ENCODE results near the gene IFNA2.
A peak's percentile ranks its signal among the peaks of the same experiment; 100 is the strongest.
"Not testable (repeated sequence)": the region's sequence is repeated elsewhere in the genome, so short reads cannot be mapped to it uniquely, and the experiment has no call there.

The IFNA2 gene

DNA sequence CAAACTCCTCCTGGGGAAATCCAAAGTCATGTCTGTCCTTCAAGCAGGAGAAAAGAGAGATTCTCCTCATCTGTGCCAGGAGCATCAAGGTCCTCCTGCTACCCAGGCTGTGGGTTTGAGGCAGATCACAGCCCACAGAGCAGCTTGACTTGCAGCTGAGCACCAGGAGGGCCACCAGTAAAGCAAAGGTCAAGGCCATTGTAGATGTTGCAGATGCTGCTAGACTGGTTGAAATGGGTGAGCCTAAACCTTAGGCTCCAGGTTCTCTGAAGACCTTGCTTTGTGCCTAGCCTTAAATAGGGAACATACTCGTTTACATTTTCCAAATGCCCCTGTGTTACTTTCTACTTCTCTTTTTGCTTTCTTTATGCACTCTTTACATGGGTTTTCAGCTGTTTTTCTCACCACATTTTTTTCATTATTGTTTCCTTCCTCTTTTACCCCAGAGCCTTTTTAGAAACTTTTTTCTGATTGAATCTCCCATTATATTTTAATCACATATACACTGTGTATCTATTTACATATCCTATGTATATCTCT, at the start of gene IFNA2:
TSS of gene IFNA2 (minus strand) at position 268 of the 540 bp plus-strand sequence. CDS start at position 199, 69 bp downstream.
- no peak for DNase-seq

DNA sequence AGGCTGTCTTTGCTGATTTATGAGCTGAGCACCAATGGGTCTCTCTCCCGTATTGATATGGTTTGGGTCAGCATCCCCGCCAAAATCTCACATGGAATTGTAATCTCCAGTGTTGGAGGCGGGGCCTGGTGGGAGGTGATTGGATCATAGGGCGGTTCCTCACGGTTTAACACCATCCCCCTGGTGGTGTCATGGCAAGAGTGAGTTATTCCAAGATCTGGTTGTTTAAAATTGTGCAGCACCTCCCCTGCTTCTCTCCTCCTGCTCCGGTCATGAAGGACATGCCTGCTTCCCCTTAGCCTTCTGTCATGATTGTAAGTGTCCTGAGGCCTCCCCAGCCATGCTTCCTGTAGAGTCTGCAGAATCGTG, 49.8 kb upstream of the IFNA2 start:
- DNase-seq: not testable (repeated sequence)

DNA sequence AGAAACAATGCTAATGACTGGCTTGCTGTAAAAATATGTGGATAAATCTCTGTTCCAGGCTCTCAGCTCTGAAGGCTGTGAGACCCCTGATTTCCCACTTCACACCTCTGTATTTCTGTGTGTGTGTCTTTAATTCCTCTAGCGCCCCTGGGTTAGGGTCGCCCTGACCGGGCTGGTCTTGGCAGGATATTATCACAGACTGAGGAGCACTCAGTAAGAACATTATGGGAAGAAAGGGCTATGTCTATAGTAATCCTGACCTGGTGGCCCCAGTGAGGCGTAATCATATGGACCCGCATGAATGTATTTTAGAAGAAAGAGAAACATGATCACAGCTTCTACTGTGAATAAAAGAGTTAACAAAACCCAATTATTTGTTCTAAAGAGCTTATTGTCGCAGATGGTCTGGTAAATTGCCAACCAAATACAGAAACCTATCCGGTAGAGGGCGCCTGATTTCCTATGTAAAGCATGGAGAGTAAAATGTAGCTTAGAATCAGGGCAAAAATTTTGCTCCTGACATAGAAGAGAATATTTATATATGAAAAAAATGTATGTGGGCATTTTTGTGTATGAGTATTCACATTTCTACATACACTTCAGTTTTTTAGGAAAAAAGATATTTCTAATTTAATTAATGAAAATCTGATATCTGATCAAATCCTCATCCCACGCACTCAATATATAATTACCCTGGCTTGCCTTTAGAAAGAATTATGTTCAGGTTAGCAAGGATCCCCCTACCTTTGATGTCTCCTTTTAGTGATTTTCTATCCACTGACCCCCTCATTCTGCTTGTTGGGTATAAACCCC, 49.2 kb upstream of the IFNA2 start:
- peak; percentile 61 for DNase-seq

DNA sequence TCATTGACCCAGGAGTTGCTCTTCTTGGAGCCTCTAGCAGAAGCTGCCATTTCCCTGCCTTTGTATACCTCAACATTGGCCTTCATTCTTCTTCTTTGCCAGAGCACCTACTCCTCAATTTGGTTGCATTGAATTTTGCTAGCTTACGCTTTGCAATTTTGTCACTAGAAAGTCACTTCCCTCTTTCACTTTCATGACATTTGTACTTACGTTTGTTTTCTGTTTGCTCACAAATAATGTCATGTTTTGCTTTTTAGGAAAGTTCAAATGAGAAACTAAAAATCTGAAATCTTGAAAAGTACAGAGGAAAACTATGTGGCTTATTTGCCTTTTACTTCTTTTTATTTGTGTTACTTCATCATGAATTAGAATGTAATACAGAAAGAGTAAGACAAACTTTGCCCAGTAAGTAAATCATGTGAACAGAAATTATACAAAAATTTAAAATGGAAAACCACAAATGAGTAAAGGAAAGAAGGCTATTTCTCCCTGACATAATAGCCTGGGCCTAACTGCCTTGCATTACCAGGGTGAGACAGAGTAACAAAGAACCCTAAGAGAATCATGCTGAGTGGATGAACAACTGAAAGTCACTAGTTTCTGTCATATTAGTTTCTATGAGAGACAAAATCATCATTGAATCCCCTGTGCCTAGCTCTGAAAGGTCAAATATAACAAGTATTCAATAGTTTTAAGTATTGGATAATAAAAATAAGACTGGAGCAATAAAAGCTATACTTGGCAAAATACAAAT, 47.7 kb upstream of the IFNA2 start:
- DNase-seq: no peak

DNA sequence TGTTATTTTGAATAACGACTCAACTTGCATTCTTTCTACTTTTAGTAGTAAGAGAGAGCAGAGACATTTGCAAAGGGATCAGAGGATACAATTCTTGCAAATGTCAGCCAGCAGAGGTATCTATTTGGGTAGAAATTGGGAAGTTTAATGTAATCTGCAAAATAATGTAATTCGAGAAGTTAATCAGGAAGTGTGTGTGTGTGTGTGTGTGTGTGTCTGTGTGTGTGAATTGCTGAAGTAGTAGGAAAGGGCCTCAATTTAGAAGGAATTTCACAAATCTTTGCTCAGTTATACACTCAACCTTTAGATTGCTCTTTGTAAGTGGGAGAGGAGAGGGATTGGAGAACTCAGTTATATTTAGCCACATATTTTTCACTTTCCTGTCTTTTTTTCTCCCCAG, 44.0 kb upstream of the IFNA2 start:
- no peak for DNase-seq

DNA sequence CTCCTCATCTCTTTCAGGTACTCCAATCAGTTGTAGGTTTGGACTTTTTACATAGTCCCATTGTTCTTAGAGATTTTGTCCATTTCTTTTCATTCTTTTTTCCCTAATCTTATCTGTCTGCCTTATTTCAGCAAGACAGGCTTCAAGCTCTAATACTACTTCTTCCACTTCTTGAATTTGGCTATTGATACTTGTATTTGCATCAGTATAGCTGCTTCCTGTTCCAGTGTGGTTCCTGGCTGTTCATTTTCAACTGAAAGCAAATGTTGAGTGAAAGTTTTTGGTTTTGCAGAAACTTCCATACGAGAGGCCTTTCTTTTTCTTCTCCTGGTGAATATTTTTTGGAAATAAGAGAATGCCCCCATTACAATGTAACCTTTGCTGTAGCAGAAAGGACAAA, 43.0 kb upstream of the IFNA2 start:
- no peak for DNase-seq

DNA sequence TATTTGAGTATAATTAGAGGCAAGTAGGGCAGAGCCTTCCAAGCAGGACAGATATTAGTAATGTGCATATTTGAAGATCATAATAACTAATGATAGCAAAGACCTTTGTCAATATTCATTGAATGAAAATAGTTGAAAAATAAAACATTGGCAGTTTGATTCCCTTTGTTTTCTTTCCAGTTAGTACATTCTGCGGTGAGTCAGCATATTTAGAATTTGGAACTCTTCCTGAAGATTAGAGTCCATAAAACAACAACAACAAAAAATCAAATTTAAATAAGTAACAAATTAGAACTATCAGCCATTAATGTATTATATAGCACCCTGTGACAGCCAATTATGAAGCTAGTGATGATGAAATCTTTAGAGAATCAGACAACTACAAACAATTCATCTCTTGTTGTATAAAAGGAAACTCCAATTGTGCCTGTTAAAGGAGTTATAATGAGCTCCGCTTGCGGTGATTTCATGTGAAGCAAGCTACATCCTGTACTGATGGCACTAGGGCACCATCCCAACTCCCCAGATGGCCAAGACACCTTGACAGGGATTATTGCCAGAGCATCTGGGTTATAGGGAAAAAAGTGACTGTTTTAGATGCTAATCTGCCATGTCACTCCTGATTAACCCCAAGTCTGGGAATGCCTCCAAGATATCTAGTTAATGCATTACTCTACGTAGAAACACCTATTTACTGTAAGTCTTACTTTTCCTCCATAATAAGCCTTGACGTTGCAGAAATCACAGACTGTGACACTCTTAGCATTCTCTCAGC, 30.5 kb upstream of the IFNA2 start:
- no peak for DNase-seq

DNA sequence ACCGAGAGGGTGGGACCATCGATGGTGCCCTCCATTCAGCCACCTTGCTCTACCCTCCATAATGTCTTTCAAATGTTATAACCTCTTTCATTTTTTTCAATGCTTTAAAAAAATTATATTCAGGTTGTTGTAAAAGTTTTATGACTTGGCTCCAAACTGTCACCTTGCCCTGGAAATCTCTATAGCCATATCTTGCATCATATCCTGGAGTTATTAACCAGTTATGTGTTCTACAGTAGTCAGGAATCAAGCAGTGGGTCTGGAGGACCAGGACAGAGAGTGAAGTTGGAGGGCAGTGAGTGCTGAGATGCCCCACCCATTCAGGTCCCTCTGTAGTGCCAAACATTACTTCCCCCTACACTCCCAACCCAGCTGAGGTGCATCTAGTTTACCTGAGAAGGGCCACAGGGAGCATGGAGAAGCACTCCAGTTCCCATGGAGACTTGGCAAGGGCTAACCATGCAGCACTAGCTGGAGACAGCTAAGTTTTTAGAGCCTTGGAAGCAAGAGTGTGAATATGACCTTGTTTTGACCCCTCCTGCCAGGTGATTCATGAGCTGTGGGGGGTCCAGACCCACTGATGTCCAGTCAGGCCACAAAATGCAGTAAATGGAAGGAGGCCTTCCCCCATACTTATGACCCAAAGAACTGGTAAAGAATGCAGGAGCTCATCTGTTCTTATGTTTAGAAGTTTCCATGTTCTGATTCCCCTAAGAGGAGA, 29.2 kb upstream of the IFNA2 start:
- no peak for DNase-seq

DNA sequence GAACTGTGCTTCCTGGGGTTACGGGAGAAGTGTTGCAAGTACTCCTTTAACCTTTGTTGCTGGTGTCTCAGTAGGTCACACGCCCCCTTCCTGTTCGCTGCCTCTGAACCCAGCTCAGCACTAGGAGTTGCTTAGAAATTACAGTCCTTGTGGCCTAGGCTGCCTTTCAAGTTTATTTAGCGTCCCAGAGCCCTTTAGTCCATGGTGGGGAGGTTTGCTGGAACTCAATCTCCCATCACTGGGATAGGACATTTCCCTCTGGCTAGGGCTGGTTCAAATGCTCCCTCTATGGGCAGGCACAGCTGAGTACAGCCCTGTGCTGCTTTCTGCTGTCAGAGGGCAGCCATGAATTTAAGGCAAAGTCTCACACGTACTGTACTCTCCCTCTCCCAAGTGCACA, 28.4 kb upstream of the IFNA2 start:
- no peak for DNase-seq

DNA sequence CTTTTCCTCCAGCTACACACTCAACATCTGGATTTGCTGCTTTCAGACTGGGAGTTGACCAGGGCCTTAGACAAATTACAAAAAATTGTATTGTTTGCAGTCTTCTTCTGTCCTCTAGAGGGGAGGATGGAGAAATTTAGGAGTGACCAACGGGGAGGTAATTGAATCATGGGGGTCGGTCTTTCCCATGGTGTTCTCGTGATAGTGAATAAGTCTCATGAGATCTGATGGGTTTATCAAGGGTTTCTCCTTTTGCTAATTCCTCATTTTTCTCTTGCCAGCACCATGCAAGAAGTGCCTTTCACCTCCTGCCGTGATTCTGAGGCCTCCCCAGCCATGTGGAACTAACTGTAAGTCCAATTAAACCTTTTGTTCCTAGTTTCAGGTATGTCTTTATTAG, 28.0 kb upstream of the IFNA2 start:
- DNase-seq: no peak

DNA sequence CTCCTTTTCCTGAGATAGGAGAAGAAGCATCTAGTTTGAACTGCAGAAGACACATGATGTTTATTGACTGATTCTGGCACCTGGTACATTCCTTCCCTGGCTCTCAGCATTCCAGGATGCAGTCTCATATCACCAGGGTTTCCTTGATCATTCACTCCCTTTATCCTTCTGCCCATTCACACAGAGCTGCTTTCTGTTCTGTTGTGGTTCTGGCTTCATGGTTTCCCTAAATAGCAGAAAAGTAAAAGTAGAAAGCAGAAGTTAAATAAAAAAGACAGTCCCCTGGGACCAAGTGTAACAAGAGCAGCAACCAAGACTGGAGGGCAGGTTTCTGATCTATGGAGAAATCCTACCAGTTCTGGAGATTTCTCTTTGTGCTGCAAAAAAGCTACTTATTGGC, 26.9 kb upstream of the IFNA2 start:
- no peak for DNase-seq

DNA sequence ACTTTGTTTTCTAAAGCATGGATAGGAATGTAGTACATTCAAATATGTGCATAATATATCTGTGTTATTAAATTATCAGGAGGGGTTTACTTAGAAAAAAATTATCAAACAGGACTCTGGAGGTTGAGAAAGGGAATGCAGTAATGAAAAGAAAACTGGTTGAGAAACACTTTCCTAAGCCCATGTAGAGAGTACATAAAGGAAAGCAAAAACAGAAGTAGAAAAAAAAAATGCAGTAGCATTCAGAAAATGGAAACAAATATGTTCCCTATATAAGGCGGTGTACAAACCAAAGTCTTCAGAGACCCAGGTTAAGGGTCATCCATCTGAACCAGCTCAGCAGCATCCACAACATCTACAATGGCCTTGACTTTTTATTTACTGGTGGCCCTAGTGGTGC, 23.6 kb upstream of the IFNA2 start, which contains the start of gene IFNA8:
TSS of gene IFNA8 (plus strand) at position 301 of the 400 bp plus-strand sequence. CDS start at position 361, 60 bp downstream.
- no peak for DNase-seq

DNA sequence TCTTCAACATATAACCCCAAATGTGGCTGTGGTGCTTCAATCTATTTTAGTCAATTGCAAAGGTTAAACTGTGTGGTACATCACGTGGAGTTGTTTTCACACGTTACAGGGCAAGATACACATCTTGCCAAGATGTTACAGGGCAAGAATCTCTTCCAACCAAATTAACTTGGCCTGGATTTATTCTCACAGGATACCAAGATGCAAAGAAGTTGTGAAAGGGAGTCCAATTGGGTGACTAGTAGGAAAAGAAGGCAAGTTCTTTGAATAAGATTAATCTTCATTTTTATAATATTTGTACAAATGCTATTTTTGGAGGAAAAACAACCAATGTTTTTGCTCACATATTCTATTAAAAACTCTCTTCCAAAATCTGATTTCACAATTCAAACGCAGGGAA, 18.9 kb upstream of the IFNA2 start:
- no peak for DNase-seq

DNA sequence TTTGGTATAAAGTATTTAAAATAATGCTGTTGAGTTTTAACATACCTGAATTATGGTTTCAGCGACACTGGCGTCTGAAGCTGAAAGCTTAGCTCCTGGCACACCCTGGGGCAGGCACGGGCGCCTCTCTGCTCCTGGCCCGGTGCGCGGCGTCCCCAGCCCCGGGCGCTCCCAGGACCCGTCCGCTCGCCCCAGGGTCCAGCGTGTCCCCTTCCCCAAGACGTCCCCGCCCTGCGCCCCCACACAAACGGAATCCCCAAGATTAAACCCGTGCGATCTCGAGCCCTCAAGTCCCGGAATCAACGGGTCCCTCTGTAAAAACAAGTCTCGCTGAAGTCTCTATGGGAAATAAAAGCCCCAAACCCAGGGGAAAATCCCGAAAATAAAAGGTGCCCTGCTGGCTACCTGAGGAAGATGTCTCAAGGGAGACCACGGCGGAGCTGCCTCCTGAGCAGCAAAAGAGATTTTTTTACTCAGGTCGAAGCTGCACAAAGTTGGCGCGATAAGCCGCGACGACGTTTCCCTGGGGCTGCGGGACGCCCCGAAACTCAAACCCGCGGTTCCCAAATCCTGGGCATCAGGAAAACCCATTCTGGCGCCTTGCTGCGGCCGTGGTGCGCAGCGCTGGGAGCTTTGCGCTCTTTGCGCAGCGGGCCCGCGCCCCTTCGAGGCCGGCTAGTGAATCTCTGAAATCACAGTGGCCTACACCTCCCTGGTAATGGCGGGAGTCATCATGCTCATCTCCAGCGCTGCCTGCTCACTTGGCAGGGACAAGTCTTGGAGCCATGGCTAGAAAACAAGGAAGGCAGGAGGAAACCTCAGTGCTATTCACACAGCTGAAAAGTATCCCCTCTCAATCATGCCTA, 17.4 kb upstream of the IFNA2 start:
- DNase-seq: peak; percentile 13

DNA sequence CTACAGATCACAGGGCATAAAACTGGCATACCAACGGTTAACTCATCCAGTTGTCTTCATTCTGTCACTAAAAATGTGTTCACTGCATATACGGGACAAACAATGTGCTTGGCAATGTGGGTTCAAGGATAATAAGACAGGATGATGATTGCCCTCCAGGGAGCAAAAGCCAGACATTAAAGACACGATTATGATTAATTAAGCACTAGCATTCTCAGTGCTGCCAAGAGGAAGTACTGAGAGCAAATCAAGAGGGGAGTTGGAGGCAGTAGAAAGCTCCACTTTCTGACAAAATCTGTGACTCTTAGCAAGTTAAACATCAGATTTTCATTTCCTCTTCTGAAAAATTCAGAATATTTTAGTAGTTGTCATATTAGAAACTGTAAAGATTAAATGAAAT, 14.8 kb upstream of the IFNA2 start:
- no peak for DNase-seq

DNA sequence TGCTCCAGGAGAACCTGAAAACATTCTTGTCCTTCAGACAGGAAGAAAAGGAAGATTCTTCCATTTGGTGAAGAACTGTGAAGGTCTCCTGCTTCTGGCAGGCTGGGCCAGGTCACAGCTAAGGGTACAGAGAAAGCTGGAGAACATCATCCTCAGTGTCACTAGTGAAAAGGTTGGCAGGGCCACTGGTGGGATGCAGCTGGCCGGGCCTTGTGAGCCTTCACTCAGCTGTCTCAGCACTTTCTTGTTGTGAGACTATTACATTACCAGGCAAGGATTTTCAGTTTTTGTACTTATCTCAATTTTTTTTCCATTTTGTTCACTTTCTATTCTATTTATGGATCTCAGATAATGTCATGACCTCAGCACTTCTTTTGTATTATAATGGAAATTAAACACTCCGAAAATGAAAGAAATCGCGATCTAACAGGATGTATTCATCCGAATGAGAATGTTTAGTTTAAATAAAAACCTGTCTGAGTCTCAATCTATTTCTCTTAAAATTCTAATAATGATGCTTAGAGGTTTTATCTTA, 13.8 kb upstream of the IFNA2 start:
- no peak for DNase-seq

DNA sequence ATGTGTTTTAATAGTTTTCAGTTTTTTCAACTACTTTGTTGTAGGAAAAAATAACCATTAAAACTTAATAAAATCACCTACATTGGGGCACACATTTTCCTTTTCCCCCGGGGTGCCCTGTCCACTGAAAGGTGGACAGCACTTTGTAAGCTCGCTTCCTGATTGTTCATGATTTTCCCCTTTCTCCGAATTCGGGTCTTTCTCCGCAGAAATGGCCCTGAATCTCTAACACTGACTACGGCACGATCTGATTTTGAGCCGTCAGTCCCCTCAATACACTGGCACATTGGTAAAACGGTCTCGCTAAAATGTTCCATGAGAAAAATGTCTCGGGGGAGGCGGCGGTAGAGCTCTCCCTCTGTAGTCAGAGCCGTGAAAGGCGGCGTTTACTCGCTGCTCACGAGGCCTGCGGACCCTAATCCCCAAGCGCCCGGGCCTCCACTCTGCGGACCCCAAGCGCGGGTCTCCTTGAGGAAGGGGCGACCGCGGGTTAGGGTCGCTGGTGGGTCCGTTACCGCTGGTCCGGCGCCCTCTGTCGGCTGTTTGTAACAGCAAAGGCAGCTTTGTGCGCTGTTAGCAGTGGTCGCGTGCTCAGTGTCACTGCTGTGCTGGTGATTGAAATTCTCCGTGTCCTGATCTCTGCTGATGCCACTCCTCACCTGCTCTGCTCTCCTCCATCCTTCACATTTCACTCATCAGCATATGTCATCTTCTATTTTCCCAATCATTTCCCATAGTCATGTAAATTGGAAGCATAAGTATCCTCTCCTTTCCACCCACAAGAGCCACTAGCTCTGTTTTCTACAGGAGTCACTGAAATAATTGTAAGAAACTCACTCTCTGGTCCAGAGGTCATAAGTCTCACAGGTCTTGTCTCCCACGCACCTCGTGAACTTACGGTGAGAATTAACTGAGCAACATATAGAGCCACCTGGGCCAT, 10.8 kb upstream of the IFNA2 start:
- DNase-seq: peak; percentile 27

DNA sequence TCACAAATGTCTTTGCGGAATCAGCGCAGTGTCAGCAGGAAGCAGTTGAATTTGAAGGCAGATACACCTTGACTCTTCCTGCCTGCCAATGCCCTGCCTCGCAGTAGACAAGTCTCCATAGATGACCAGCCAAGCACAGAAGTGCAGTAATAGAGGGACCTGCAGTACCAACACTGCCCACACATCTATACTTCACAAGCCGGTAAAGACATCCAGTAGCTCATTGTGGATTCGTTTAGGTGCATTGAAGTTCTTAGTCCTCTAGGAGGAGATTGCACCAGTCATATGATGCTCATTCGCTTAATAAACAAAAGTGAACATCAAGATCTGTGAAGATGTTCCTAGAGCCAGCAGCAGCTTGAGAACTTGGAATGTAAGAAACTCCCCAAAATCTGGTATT, 7.1 kb upstream of the IFNA2 start:
- peak; percentile 13 for DNase-seq

DNA sequence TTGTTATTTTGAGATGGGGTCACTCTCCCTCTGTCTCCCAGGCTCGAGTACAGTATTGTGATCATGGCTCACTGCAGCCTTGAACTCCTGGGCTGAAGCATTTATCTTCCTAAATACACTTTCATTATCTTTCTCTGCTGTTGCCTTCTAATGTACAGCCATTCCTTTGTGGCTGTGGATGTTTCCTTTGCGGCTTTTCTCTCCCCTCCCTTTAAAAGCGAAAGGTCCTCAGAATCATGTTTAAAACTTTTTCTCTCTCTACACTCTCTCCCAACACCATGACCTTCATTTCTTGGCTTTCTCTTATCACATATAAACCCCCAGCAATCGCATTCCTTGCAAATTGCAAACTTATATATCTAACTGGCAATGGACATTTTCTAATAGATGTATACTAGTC, 1.6 kb downstream of the IFNA2 start:
- no peak for DNase-seq

Data from EL (cell line).